Upper lobe of left lung (tissue), 4 donors: ENCODE data around the gene GEMIN5.

Experiments
- CTCF ChIP-seq, 6 experiments: fragments of 450-650 bp in 4 of 6; fragments of 200-600 bp in 2 of 6; sonication (generic) in 2 of 6; IDR thresholded peaks; one replicate each; pipeline ENCODE4 v1.5.1; 2016 to 2019; ENCODE audit warnings: antibody characterized with exemption in 6 of 6
- EP300 ChIP-seq, 4 donors: sonication (generic); formaldehyde crosslinking; IDR thresholded peaks; one replicate each; pipeline ENCODE4 v1.5.1; 2017; ENCODE audit warnings: antibody characterized with exemption in 4 of 4, control low read depth in 2 of 4
- POLR2A ChIP-seq, 4 donors: fragments of 450-650 bp; IDR thresholded peaks; one replicate each; pipeline ENCODE4 v1.5.1; 2016 to 2017; ENCODE audit warnings: antibody characterized with exemption in 4 of 4, mild to moderate bottlenecking in 2 of 4
- POLR2AphosphoS5 ChIP-seq, 2 donors: sonication (generic); formaldehyde crosslinking; IDR thresholded peaks; one replicate each; pipeline ENCODE4 v1.5.1; 2017; ENCODE audit warnings: antibody characterized with exemption in 2 of 2

GRCh38 chr5:154849264-154849785 is 88.7 kb downstream of the GEMIN5 start:
- TF ChIP-seq CTCF (IDR thresholded peaks at IDR 0.05) = no peak
- TF ChIP-seq POLR2A (IDR thresholded peaks at IDR 0.05) = no peak
- no peak for TF ChIP-seq EP300 (IDR thresholded peaks at IDR 0.05)
- no peak for TF ChIP-seq POLR2AphosphoS5 (IDR thresholded peaks at IDR 0.05)
